A549 (cell line): ENCODE results near the gene PCNX2. TPM values are rescaled to one million over a fixed set of nuclear protein-coding genes. Genes with fewer than 3 reads are reported as not detected.

Source experiments
- ATAC-seq, 2 experiments: fragments of 200-7000 bp in 1 of 2; fragments of >200 bp in 1 of 2; cut with Nextera tagmentation in 1 of 2; cut with Tn5 transposase in 1 of 2; 3 replicates each; pipeline versions ENCODE4 v1.8.0 to v1.9.1; 2018 to 2020; ENCODE audit warnings: mild to moderate bottlenecking in 1 of 2, moderate library complexity in 1 of 2
- CTCF ChIA-PET: fragments of 300-600 bp; sonication (Branson Sonifier 250); formaldehyde crosslinking; extraction: SDS; loops from one replicate; lab custom pipeline; 2021; ENCODE audit warnings: antibody characterized with exemption, inconsistent platforms; lab: Yijun Ruan, JAX
- POLR2A ChIA-PET: fragments of 350-600 bp; formaldehyde crosslinking; extraction: SDS; loops from one replicate; lab custom pipeline; 2021; ENCODE audit warnings: antibody characterized with exemption, inconsistent platforms; lab: Yijun Ruan, JAX
- DNase-seq, 2 experiments: peaks; one replicate each; pipeline versions ENCODE4 v3.0.0 to v3.0.0-alpha.2; 2011 to 2016; ENCODE audit warnings: low read depth in 1 of 2, low spot score in 1 of 2
- FAIRE-seq: peaks from 2 replicates; lab custom pipeline; 2011; peaks lifted over from hg19 to GRCh38; lab: Jason Lieb, UNC
- H3K27ac ChIP-seq, 2 experiments: fragments of >200 bp; sonication (Bioruptor Twin); formaldehyde crosslinking; 3 replicates each; pipeline ENCODE4 v1.5.1; 2016 to 2017
- H3K4me1 ChIP-seq: fragments of >200 bp; sonication (Bioruptor Twin); formaldehyde crosslinking; 3 replicates; pipeline ENCODE4 v1.6.1; 2016
- H3K4me2 ChIP-seq: fragments of >200 bp; sonication (Bioruptor Twin); formaldehyde crosslinking; 3 replicates; pipeline ENCODE4 v1.6.1; 2016
- H3K4me3 ChIP-seq: fragments of >200 bp; sonication (Bioruptor Twin); formaldehyde crosslinking; 3 replicates; pipeline ENCODE4 v1.5.1; 2016
- H3K9me3 ChIP-seq: fragments of >200 bp; sonication (Bioruptor Twin); formaldehyde crosslinking; 3 replicates; pipeline ENCODE4 v1.6.1; 2016
- CBX2 ChIP-seq: fragments of 200-600 bp; sonication (generic); IDR thresholded peaks from 2 replicates; pipeline ENCODE4 v1.6.1; 2016; ENCODE audit warnings: low read depth, mild to moderate bottlenecking, borderline replicate concordance
- CEBPB ChIP-seq, 2 experiments: fragments of >200 bp in 1 of 2; sonication (Bioruptor Twin) in 1 of 2; formaldehyde crosslinking in 1 of 2; IDR thresholded peaks; 2 replicates each; pipeline ENCODE4 v1.6.1; 2012 to 2016
- CTCF ChIP-seq: fragments of >200 bp; sonication (Bioruptor Twin); formaldehyde crosslinking; IDR thresholded peaks from 3 replicates; pipeline ENCODE4 v1.5.1; 2016
- EHF ChIP-seq: fragments of 250-450 bp; sonication (Bioruptor Pico); IDR thresholded peaks from 2 replicates; pipeline ENCODE4 v1.5.0; 2020; ENCODE audit warnings: mild to moderate bottlenecking
- EHMT2 ChIP-seq: fragments of 200-600 bp; sonication (generic); IDR thresholded peaks from 2 replicates; pipeline ENCODE4 v1.6.1; 2016; ENCODE audit warnings: antibody characterized with exemption, low read depth, mild to moderate bottlenecking, moderate library complexity
- ELK1 ChIP-seq: fragments of 150-350 bp; IDR thresholded peaks from 2 replicates; pipeline ENCODE4 v1.6.1; 2014; ENCODE audit warnings: low read depth, mild to moderate bottlenecking, low read length
- FOSB ChIP-seq: fragments of 250-450 bp; sonication (Bioruptor Pico); IDR thresholded peaks from 2 replicates; pipeline ENCODE4 v1.5.0; 2020; ENCODE audit warnings: mild to moderate bottlenecking, moderate library complexity
- HOXA7 ChIP-seq: fragments of 250-450 bp; sonication (Bioruptor Pico); IDR thresholded peaks from 2 replicates; pipeline ENCODE4 v1.5.0; 2020; ENCODE audit warnings: mild to moderate bottlenecking, moderate library complexity
- HOXB13 ChIP-seq: fragments of 250-450 bp; sonication (Bioruptor Pico); IDR thresholded peaks from 2 replicates; pipeline ENCODE4 v1.5.0; 2020; ENCODE audit warnings: low read depth, mild to moderate bottlenecking, moderate library complexity
- JUN ChIP-seq, 2 experiments: fragments of >200 bp; sonication (Bioruptor Twin); formaldehyde crosslinking; IDR thresholded peaks; 2 replicates in 1 of 2; 3 replicates in 1 of 2; pipeline ENCODE4 v1.6.1; 2016 to 2017
- JUNB ChIP-seq: fragments of >200 bp; sonication (Bioruptor Twin); formaldehyde crosslinking; IDR thresholded peaks from 2 replicates; pipeline ENCODE4 v1.6.1; 2016
- KDM5A ChIP-seq: fragments of 200-600 bp; sonication (generic); IDR thresholded peaks from 2 replicates; pipeline ENCODE4 v1.6.1; 2016; ENCODE audit warnings: antibody characterized with exemption, mild to moderate bottlenecking
- MAFK ChIP-seq: fragments of 450-650 bp; IDR thresholded peaks from 2 replicates; pipeline ENCODE4 v1.6.1; 2014; ENCODE audit not compliant: partially characterized antibody
- NFE2L2 ChIP-seq: fragments of 150-350 bp; conservative IDR thresholded peaks from 2 replicates; pipeline ENCODE4 v1.6.1; 2014; ENCODE audit warnings: low read length
- PHF8 ChIP-seq: fragments of 200-600 bp; sonication (generic); IDR thresholded peaks from 2 replicates; pipeline ENCODE4 v1.6.1; 2016; ENCODE audit warnings: low read depth, mild to moderate bottlenecking, antibody characterized with exemption, moderate library complexity, borderline replicate concordance
- POLR2AphosphoS2 ChIP-seq: conservative IDR thresholded peaks from 2 replicates; pipeline ENCODE4 v1.6.1; 2012; ENCODE audit warnings: low read length, improper control_type of control experiment, inconsistent platforms
- RAD21 ChIP-seq, 2 experiments: fragments of >200 bp in 1 of 2; sonication (Bioruptor Twin) in 1 of 2; formaldehyde crosslinking in 1 of 2; IDR thresholded peaks in 1 of 2; conservative IDR thresholded peaks in 1 of 2; 2 replicates in 1 of 2; 3 replicates in 1 of 2; pipeline ENCODE4 v1.6.1; 2012 to 2018; ENCODE audit warnings: inconsistent platforms in 1 of 2
- RCOR1 ChIP-seq: fragments of 150-350 bp; IDR thresholded peaks from 2 replicates; pipeline ENCODE4 v1.6.1; 2014; ENCODE audit warnings: antibody characterized with exemption, low read length, low read depth
- SMC3 ChIP-seq: fragments of >200 bp; sonication (Bioruptor Twin); formaldehyde crosslinking; IDR thresholded peaks from 3 replicates; pipeline ENCODE4 v1.6.1; 2018; ENCODE audit warnings: inconsistent platforms
- SREBF2 ChIP-seq: fragments of 450-650 bp; IDR thresholded peaks from 2 replicates; pipeline ENCODE4 v1.6.1; 2014; ENCODE audit warnings: mild to moderate bottlenecking, moderate library complexity
- ZFP36 ChIP-seq: fragments of 450-650 bp; IDR thresholded peaks from 2 replicates; pipeline ENCODE4 v1.6.1; 2014; ENCODE audit warnings: borderline replicate concordance; ENCODE audit not compliant: partially characterized antibody
- ZNF302 ChIP-seq: fragments of 250-450 bp; sonication (Bioruptor Pico); IDR thresholded peaks from 2 replicates; pipeline ENCODE4 v1.9.0; 2021; ENCODE audit warnings: inconsistent platforms, mild to moderate bottlenecking, moderate library complexity
- WGBS: methylation state at CpG from one replicate; pipeline ENCODE4 v1.1.6; 2017; ENCODE audit errors: missing lambda C conversion rate; 5-methylcytosine and 5-hydroxymethylcytosine counted together
- polyA plus RNA-seq, 4 experiments: library from polyadenylated mRNA; depleted of rRNA in 3 of 4; stranded (reverse); fragments of >200 nt; fragmentation: RNase III in 1 of 4; extraction: RNeasy Plus Mini Kit Qiagen cat#74134 plus additional on column Dnase treatment in 1 of 4; gene quantifications; 2 replicates in 3 of 4; 3 replicates in 1 of 4; pipeline ENCODE4 v1.2.3, GENCODE V29; 2011 to 2017

Gene PCNX2
- polyA plus RNA-seq, 2 of the 4 experiments (the other 2 are of a cell fraction), result 8.8 to 27.2 TPM

- ChIA-PET POLR2A (interaction anchor here (0.7 kb wide), 1 partner anchor 609 kb away, joined by 3 read pairs; the partner anchor contains the start of gene SIPA1L2), CTCF (interaction anchor here (0.9 to 2.0 kb wide), 3 partner anchors 11 to 270 kb away, joined by 3 to 6 read pairs (median 3); no protein-coding TSS in a partner anchor)
- 84% methylated on average over 9 of the region's 9 CpGs for WGBS
- DNase-seq (peak in 1 of 2 experiments; percentile 29), ATAC-seq (no peak), FAIRE-seq (peak; percentile 46)
- Histone ChIP-seq H3K27ac (no peak overlapping the region), H3K4me1 (peaks cover 29% of the 10 kb centered on the region), H3K4me3 (no peak overlapping the region), H3K4me2 (no peak overlapping the region), H3K9me3 (no peaks in the 10 kb centered on the region)
- TF ChIP-seq CTCF (peak; percentile 28; the same call in 1 of the 3 replicates), MAFK (peak; percentile 75), ZFP36 (no peak), SMC3 (peak; percentile 19; the same call in 1 of the 3 replicates), RAD21 (conservative IDR thresholded peaks at IDR 0.05 in 1 of 2, IDR thresholded peaks at IDR 0.05 in 1 of 2) (peak; percentile 48 to 59)
Measured at GRCh38 chr1:233238884-233239431, 56.6 kb downstream of the PCNX2 start.

- no peak for ATAC-seq
- FAIRE-seq, result no peak
- Histone ChIP-seq H3K9me3 (no peaks in the 10 kb centered on the region), H3K4me1 (peaks cover 16% of the 10 kb centered on the region)
- no peak for TF ChIP-seq JUNB
- no peak for TF ChIP-seq JUN (IDR thresholded peaks at IDR 0.05)
- no peak for TF ChIP-seq RCOR1
- no peak for TF ChIP-seq KDM5A
- no peak for TF ChIP-seq SREBF2
- TF ChIP-seq POLR2AphosphoS2, result no peak
- no peak for TF ChIP-seq EHF (CRISPR knock-in tag)
- no peak for TF ChIP-seq FOSB (CRISPR knock-in tag)
- no peak for TF ChIP-seq HOXB13 (CRISPR knock-in tag)
- no peak for TF ChIP-seq EHMT2
- TF ChIP-seq HOXA7 (CRISPR knock-in tag), result no peak
- TF ChIP-seq ZNF302 (CRISPR knock-in tag), result no peak
- no peak for TF ChIP-seq CEBPB (IDR thresholded peaks at IDR 0.05)
- no peak for TF ChIP-seq NFE2L2
- TF ChIP-seq CBX2, result no peak
- no peak for TF ChIP-seq PHF8
- TF ChIP-seq ELK1, result no peak
- TF ChIP-seq, all 56 proteins: peak for 0
- Histone ChIP-seq H3K4me2 (no peak overlapping the region), H3K4me3 (no peak overlapping the region), H3K27ac (peak overlapping the region in 1 of 2 experiments; percentile 26; a peak in 1 of 6 replicates)
- POLR2A ChIA-PET, result no interaction called here
- no peak for DNase-seq
- WGBS, result 98% methylated on average over 3 of the region's 3 CpGs
- CTCF ChIA-PET, result interaction anchor here (0.8 kb wide), 1 partner anchor 603 kb away, joined by 3 read pairs; no protein-coding TSS in a partner anchor
Measured at GRCh38 chr1:233237647-233238046, 57.9 kb downstream of the PCNX2 start.
